ENCODE data around the gene TNFRSF25. TPM values are rescaled to one million over a fixed set of nuclear protein-coding genes. Genes with fewer than 3 reads are reported as not detected.
"Not testable (repeated sequence)": the region's sequence is repeated elsewhere in the genome, so short reads cannot be mapped to it uniquely, and the experiment has no call there.

Gene TNFRSF25
- total RNA-seq, 1 donor from 2014 or later: 20.5 TPM

DNA sequence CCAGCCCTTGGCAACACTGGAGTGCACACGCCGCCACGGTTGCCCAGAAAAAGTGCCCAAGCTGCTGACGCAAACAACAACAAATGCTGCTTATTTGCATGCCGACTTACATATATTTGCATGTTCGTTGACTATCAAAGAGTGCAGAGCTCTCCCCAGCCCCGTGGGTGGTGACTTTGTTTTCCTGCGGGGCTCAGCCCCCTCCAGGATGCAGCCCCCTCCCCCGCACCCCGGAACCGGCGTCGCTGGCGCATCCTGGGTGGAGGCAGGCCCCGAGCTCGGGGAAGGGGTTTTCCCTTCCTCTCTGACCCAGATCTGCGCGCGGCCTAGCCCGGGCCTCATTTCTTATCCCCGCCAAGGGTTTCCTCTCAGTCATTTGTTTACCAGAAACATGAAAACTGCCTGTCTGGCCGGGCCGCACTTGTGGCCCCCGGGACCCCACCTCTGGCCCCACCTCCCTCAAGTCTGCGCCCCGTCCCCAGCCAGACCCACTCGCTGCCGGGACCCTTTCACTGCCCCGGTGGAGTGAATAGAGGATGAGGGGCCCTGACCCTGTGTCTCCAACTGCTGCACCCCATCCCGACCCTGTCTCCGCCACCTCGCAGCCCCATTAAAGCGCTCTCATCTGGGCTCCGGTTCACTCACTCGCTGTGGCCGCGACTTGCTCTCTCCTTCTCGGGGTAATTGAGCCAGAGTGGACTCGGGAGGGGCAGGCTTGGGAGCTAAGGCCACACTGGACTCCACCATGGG is 5.5 kb downstream of the TNFRSF25 start:
- TF ChIP-seq, protein P1, sequence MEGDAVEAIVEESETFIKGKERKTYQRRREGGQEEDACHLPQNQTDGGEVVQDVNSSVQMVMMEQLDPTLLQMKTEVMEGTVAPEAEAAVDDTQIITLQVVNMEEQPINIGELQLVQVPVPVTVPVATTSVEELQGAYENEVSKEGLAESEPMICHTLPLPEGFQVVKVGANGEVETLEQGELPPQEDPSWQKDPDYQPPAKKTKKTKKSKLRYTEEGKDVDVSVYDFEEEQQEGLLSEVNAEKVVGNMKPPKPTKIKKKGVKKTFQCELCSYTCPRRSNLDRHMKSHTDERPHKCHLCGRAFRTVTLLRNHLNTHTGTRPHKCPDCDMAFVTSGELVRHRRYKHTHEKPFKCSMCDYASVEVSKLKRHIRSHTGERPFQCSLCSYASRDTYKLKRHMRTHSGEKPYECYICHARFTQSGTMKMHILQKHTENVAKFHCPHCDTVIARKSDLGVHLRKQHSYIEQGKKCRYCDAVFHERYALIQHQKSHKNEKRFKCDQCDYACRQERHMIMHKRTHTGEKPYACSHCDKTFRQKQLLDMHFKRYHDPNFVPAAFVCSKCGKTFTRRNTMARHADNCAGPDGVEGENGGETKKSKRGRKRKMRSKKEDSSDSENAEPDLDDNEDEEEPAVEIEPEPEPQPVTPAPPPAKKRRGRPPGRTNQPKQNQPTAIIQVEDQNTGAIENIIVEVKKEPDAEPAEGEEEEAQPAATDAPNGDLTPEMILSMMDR (IDR thresholded peaks at IDR 0.05; ENCODE audit: insufficient read depth, low read length, severe bottlenecking): no peak
- FAIRE-seq (no peak), DNase-seq (ENCODE audit: low read depth) (no peak)
- H3K27me3 ChIP-seq (ENCODE audit: control insufficient read depth, insufficient read depth, low read length): no peaks in the 10 kb centered on the region
- H3K36me3 ChIP-seq (ENCODE audit: control insufficient read depth, insufficient read depth, low read length): peaks cover 21% of the 10 kb centered on the region
- no peak overlapping the region for H3K4me3 ChIP-seq (ENCODE audit: low read depth, low read length)

DNA sequence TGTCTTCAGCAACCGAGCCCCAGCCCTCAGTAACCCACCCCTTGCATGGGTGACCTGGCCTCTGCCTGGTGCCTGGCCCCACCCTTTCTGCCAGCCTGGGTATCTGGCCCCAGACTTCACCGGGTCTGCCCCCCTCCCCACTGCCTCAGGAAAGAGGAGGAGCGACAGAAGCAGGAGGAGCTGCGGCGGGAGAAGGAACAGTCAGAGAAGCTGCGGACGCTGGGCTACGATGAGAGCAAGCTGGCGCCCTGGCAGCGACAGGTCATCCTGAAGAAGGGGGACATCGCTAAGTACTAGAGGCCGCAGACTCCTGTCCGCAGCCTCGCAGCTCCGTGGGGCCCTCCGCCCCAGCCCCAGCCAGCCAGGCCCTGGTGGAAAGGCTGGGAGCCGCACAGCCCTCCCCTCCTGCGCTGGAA is 6.1 kb downstream of the TNFRSF25 start:
- H3K27me3 ChIP-seq (ENCODE audit: control insufficient read depth, insufficient read depth, low read length): no peaks in the 10 kb centered on the region

DNA sequence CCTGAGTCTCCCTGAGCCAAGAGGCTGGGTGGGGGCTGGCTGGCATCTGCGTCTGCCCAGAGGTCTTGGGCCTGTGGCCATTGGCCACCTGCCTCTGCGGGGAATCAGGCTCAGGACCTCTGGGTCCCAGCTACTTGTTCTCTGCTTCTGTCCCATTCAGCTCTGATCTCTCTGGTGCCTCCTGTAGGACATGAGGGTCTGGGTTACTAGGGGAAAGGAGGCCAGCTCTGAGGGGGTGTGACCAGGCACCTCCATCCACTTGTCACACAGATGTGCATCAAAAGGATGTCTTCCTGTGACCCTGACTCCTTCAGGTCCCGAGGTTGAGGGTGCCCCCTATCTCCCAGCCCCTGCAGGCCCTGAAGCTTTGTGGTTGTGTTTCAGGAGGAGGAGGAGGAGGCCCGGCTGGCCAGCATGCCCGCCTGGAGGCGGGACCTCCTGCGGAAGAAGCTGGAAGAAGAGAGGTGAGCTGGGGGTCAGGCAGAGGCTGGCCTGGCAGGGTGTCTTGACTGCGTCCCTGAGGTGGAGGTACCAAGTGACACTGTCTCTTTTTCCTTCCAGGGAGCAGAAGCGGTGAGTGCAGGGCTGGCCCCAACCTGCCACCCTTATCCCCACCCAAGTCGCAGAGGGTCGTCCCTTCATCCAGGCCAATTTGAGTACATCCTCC is 9.0 kb downstream of the TNFRSF25 start:
- Histone ChIP-seq H3K36me3 (ENCODE audit: control insufficient read depth, insufficient read depth, low read length) (peaks cover 5% of the 10 kb centered on the region), H3K4me3 (ENCODE audit: low read depth, low read length) (no peak overlapping the region), H3K27me3 (ENCODE audit: control insufficient read depth, insufficient read depth, low read length) (peaks cover 2% of the 10 kb centered on the region)
- no peak for DNase-seq (ENCODE audit: low read depth)
- peak; percentile 99 for FAIRE-seq
- TF ChIP-seq, protein P1 (IDR thresholded peaks at IDR 0.05; ENCODE audit: insufficient read depth, low read length, severe bottlenecking): no peak

More for the DNA sequence above, 6.1 kb downstream of the TNFRSF25 start:
- no peak for FAIRE-seq
- Histone ChIP-seq H3K36me3 (ENCODE audit: control insufficient read depth, insufficient read depth, low read length) (peaks cover 21% of the 10 kb centered on the region), H3K4me3 (ENCODE audit: low read depth, low read length) (no peak overlapping the region)
- TF ChIP-seq, protein P1 (IDR thresholded peaks at IDR 0.05; ENCODE audit: insufficient read depth, low read length, severe bottlenecking): no peak
- no peak for DNase-seq (ENCODE audit: low read depth)

DNA sequence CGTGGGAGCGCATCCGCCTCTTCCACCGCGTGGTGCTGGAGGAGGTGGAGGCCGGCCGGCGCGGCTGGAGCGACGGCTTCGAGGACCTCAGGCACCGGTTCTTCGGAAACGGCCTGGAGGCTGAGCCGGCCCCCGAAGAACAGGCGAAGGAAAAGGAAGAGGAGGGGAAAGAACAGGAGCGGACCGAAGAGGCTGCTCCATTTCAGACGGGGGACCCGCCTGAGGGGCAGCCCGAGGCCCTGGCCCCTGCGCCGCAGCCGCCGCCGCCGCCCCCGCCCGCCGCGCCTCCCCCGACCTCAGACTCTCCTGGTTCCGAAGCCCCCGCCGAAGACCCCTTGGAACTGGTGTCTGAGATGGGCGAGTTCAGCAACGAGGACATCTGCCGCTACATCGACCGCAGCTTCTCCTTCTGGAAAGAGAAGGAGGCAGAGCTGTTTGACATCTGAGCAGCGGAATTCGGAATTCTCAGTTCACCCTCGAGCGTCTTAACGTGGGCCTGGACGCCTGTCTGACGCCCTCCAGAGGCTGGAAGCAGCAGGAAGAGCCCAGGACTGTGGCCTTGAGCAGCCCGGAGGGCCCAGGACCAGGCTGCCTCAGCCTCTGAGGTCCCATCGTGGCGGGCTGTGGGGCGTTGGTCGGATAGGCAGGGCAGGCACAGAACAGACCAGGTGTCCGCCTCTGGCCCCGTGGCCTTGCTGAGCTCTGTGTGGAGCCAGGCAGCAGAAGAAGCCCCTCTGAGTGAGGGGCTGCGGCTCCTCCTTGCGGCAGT is 10.0 kb downstream of the TNFRSF25 start:
- not testable (repeated sequence) for H3K27me3 ChIP-seq (ENCODE audit: control insufficient read depth, insufficient read depth, low read length); DNase-seq (ENCODE audit: low read depth); H3K4me3 ChIP-seq (ENCODE audit: low read depth, low read length); H3K36me3 ChIP-seq (ENCODE audit: control insufficient read depth, insufficient read depth, low read length)
- FAIRE-seq: peak; percentile 66

DNA sequence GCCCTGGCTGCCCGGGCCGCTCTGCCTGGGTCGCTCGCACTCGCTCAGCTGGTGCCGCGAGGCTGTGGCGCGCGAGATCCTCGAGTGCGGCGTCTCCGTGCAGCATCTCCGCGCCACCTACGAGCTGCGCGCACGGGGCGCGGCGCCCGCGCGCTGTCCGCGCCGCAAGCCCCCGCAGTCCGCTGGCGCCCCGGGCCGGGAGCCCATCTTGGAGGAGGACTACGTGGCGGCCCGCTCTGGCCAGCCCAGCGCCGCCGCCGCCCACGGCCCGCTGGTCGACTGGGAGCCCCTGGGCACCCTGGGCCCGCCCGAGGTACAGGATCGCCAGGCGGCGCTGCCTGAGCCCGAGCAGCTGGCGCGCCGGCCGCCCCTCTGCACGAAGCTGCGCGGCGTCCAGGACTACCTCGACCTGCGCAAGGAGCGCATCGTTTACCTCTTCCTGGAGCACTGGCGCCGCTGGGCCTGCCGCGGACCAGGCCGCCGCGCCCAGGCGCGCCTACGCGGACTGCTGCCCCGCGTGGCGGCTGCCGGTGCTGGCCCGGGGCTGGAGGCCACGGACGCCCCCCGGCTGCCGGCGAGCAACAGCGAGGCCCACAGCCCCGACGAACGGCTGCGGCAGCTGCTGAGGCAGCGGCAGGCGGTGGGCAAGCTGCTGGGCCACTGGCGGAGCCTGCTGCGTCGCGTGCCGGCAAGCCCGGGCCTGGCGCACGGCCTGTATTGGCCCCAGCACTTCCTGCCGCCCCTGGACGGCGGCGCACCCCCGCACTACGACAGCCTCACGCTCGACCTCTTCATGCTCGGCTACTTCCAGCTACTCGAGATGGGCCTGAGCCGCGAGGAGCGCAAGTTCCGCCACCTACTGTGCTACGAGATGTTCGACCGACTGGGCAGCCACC is 10.9 kb downstream of the TNFRSF25 start:
- TF ChIP-seq, protein P1 (IDR thresholded peaks at IDR 0.05; ENCODE audit: insufficient read depth, low read length, severe bottlenecking): peak; percentile 4
- DNase-seq (ENCODE audit: low read depth): no peak
- FAIRE-seq: no peak
- Histone ChIP-seq H3K4me3 (ENCODE audit: low read depth, low read length) (no peak overlapping the region), H3K27me3 (ENCODE audit: control insufficient read depth, insufficient read depth, low read length) (peaks cover 2% of the 10 kb centered on the region), H3K36me3 (ENCODE audit: control insufficient read depth, insufficient read depth, low read length) (no peaks in the 10 kb centered on the region)

DNA sequence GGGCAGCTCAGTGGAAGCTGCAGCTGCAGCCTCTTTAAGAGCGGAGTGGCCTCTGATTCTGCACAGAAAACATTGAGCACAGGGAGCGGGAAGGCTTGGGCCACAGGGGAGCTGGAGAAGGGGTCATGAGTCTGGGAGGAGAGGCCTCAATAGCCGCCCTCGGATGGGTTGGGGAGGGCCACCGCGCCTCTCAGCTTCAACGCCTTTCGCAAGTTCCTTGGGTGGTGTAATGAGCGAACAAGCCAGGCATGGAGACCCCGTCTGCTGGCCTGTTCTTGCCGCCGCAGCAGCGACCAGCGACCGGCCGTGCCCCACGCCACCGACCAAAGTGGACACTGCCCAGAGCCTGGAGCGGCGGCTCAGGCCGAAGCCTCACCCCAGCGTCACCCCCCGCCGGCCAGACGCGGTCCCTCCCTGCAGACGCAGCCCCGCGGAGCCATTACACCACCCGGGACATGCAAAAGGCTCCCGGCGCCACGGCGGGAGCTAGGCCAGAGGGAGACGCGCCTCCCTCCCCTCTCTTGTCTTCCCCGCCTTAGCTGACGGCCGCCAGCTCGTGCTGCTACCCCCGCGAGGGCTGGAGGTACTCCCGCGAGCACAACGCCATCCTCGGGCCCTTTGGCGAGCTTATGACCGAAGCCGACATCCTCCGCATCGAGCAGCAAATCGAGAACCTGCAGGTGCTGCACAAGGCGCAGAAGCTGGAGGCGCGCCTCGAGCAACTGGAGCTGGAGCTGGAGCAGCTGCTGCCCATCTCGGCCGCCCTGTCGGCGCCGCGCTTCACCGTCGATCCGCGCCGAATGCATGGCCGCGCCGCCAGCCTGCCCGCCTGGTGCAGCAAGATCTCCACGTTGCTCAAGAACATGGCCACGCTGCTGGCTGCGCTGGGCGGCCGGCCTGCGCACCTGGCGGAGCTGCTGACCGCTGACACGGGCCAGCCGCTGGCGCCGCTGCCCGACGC is 11.8 kb downstream of the TNFRSF25 start:
- DNase-seq (ENCODE audit: low read depth); H3K4me3 ChIP-seq (ENCODE audit: low read depth, low read length); H3K36me3 ChIP-seq (ENCODE audit: control insufficient read depth, insufficient read depth, low read length); FAIRE-seq; H3K27me3 ChIP-seq (ENCODE audit: control insufficient read depth, insufficient read depth, low read length): not testable (repeated sequence)
